ENCODE results near the gene PEPD. TPM values are rescaled to one million over a fixed set of nuclear protein-coding genes. Genes with fewer than 3 reads are reported as not detected.

PEPD gene
- total and polyA plus RNA-seq, 2 donors (not counting 3 experiments of a cell fraction or from before 2014, with no cell fraction given): 73.7 to 126 TPM

- ChIA-PET CTCF (no interaction called here), POLR2A (no interaction called here)
- DNase-seq (ENCODE audit: low read depth, low spot score) (no peak), FAIRE-seq (no peak)
- H3K27ac ChIP-seq (ENCODE audit: insufficient read depth, low read depth, low read length): no peak overlapping the region
- no peak overlapping the region for H3K9ac ChIP-seq (replicated peaks; ENCODE audit: extremely low read depth, insufficient read depth, low read length)
- H3K9me1 ChIP-seq (replicated peaks; ENCODE audit: control insufficient read depth, extremely low read depth, insufficient read depth, low read length): no peaks in the 10 kb centered on the region
- no peak overlapping the region for H3K4me3 ChIP-seq (replicated peaks in 1 of 3; ENCODE audit: insufficient read depth in 1 of 3, low read depth in 1 of 3, low read length in 3 of 3)
- no peaks in the 10 kb centered on the region for H3K36me3 ChIP-seq (ENCODE audit: control insufficient read depth in 2 of 2, extremely low read depth in 1 of 2, insufficient read depth in 2 of 2, low read length in 2 of 2)
- TF ChIP-seq, protein P1, sequence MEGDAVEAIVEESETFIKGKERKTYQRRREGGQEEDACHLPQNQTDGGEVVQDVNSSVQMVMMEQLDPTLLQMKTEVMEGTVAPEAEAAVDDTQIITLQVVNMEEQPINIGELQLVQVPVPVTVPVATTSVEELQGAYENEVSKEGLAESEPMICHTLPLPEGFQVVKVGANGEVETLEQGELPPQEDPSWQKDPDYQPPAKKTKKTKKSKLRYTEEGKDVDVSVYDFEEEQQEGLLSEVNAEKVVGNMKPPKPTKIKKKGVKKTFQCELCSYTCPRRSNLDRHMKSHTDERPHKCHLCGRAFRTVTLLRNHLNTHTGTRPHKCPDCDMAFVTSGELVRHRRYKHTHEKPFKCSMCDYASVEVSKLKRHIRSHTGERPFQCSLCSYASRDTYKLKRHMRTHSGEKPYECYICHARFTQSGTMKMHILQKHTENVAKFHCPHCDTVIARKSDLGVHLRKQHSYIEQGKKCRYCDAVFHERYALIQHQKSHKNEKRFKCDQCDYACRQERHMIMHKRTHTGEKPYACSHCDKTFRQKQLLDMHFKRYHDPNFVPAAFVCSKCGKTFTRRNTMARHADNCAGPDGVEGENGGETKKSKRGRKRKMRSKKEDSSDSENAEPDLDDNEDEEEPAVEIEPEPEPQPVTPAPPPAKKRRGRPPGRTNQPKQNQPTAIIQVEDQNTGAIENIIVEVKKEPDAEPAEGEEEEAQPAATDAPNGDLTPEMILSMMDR (IDR thresholded peaks at IDR 0.05; ENCODE audit: extremely low read depth in 1 of 2, insufficient read depth in 1 of 2, low read depth in 1 of 2, low read length in 2 of 2): no peak
- no peak for TF ChIP-seq EZH2 (IDR thresholded peaks at IDR 0.05; ENCODE audit: borderline replicate concordance, low read depth, low read length, severe bottlenecking)
- TF ChIP-seq JUN (IDR thresholded peaks at IDR 0.05; ENCODE audit: borderline replicate concordance, insufficient read depth, insufficient read length, low read depth): no peak
- TF ChIP-seq MYC (IDR thresholded peaks at IDR 0.05; ENCODE audit: low read depth, low read length): no peak
- no peak for TF ChIP-seq POLR2AphosphoS5 (IDR thresholded peaks at IDR 0.05; ENCODE audit: insufficient read depth, low read depth, low read length)
- TF ChIP-seq POLR2A (IDR thresholded peaks at IDR 0.05; ENCODE audit: low read depth, low read length): no peak
- TF ChIP-seq FOS (IDR thresholded peaks at IDR 0.05; ENCODE audit: borderline replicate concordance, insufficient read depth, low read length): no peak
- no peak for TF ChIP-seq MAX (IDR thresholded peaks at IDR 0.05; ENCODE audit: insufficient read depth, insufficient read length)
- TF ChIP-seq GATA2 (IDR thresholded peaks at IDR 0.05; ENCODE audit: insufficient read depth, insufficient read length, low read depth, low read length): no peak
- H3K27me3 ChIP-seq (ENCODE audit: control insufficient read depth in 2 of 2, insufficient read depth in 2 of 2, low read length in 2 of 2): no peaks in the 10 kb centered on the region
- no peaks in the 10 kb centered on the region for H4K20me1 ChIP-seq (replicated peaks; ENCODE audit: control insufficient read depth, extremely low read depth, insufficient read depth, low read length)
- dilution Hi-C loops (cut with MboI; ENCODE audit: extremely low pct_ligation_motif_present, low sequenced_read_pairs) (no loop called here), intact Hi-C loops (cut with micrococcal nuclease) (no loop called here)
- no TSS peak for BruUV-seq (replicated peaks)
- no peaks in the 10 kb centered on the region for H3K4me1 ChIP-seq (ENCODE audit: control insufficient read depth, extremely low read depth, insufficient read depth, low read length)
- H2AFZ ChIP-seq (ENCODE audit: low read depth, low read length): no peak overlapping the region
- H3K9me3 ChIP-seq (replicated peaks; ENCODE audit: control insufficient read depth, insufficient read depth, low read length): no peaks in the 10 kb centered on the region
- no peak overlapping the region for H3K4me2 ChIP-seq (ENCODE audit: insufficient read depth, low read length)
- no peaks in the 10 kb centered on the region for H3K79me2 ChIP-seq (ENCODE audit: control insufficient read depth, insufficient read depth, low read length)
These were observed 39.7 kb upstream of the PEPD start for GRCh38 chr19:33561261-33561660.
